OCI-LY3 (cell line): ENCODE measurements around the gene EHBP1.

Experiments
- H2AFZ ChIP-seq: fragments of 200-600, 300-600 bp; shearing (Covaris generic); 2 replicates; pipeline ENCODE4 v1.6.0; 2014; ENCODE audit warnings: antibody characterized with exemption, low read depth, low read length
- H3K27ac ChIP-seq: fragments of 200-600, 300-600 bp; sonication (generic); 2 replicates; pipeline ENCODE4 v1.5.1; 2014; ENCODE audit warnings: mild to moderate bottlenecking, low read length, moderate library complexity, mixed read lengths
- H3K27me3 ChIP-seq: fragments of 200-600, 300-600 bp; sonication (generic); 2 replicates; pipeline ENCODE4 v1.6.1; 2014; ENCODE audit warnings: low read depth, low read length, mixed read lengths
- H3K36me3 ChIP-seq: fragments of 200-600, 300-600 bp; sonication (generic); replicated peaks from 2 replicates; pipeline ENCODE3; 2014; ENCODE audit warnings: low read depth, low read length, mixed read lengths
- H3K4me1 ChIP-seq: fragments of 300-600, 200-600 bp; sonication (generic); 2 replicates; pipeline ENCODE4 v1.6.1; 2014; ENCODE audit warnings: low read length, mixed read lengths
- H3K4me2 ChIP-seq: fragments of 200-600, 300-600 bp; sonication (generic); 2 replicates; pipeline ENCODE4 v1.6.1; 2014; ENCODE audit warnings: low read length, mixed read lengths
- H3K4me3 ChIP-seq: fragments of 300-600, 200-600 bp; sonication (generic); 2 replicates; pipeline ENCODE4 v1.5.1; 2014; ENCODE audit warnings: antibody characterized with exemption, mild to moderate bottlenecking, low read length, moderate library complexity
- H3K79me2 ChIP-seq: fragments of 300-600, 200-600 bp; shearing (Covaris generic); 2 replicates; pipeline ENCODE4 v1.6.1; 2014; ENCODE audit warnings: mild to moderate bottlenecking, low read length, mixed read lengths
- H3K9ac ChIP-seq: fragments of 300-600, 200-600 bp; shearing (Covaris generic); 2 replicates; pipeline ENCODE4 v1.6.0; 2014; ENCODE audit warnings: mild to moderate bottlenecking, low read length, moderate library complexity
- H3K9me3 ChIP-seq: fragments of 200-600, 300-600 bp; shearing (Covaris generic); 2 replicates; pipeline ENCODE4 v1.6.1; 2014; ENCODE audit warnings: low read length, mixed read lengths; ENCODE audit not compliant: insufficient read depth
- H4K20me1 ChIP-seq: fragments of 200-600, 300-600 bp; sonication (generic); 2 replicates; pipeline ENCODE4 v1.6.1; 2016; ENCODE audit warnings: low read length, mixed read lengths; ENCODE audit not compliant: insufficient read depth
- EZH2phosphoT487 ChIP-seq: fragments of 200-600 bp; shearing (Covaris generic); IDR thresholded peaks from 2 replicates; pipeline ENCODE4 v1.6.1; 2018; ENCODE audit warnings: antibody characterized with exemption, mixed run types, low read depth
- TF ChIP-seq, protein P1 (sequence below): fragments of 200-600, 300-600 bp; sonication (generic); IDR thresholded peaks from 2 replicates; pipeline ENCODE4 v1.5.1; 2014; ENCODE audit warnings: antibody characterized with exemption, low read length, low read depth

EHBP1 gene

GRCh38 chr2:62792408-62792807, 86.9 kb downstream of the EHBP1 start:
- Histone ChIP-seq H3K79me2 (no peaks in the 10 kb centered on the region), H3K36me3 (no peaks in the 10 kb centered on the region)

GRCh38 chr2:62793213-62793612, 87.7 kb downstream of the EHBP1 start:
- no peak for TF ChIP-seq EZH2phosphoT487
- TF ChIP-seq, protein P1, sequence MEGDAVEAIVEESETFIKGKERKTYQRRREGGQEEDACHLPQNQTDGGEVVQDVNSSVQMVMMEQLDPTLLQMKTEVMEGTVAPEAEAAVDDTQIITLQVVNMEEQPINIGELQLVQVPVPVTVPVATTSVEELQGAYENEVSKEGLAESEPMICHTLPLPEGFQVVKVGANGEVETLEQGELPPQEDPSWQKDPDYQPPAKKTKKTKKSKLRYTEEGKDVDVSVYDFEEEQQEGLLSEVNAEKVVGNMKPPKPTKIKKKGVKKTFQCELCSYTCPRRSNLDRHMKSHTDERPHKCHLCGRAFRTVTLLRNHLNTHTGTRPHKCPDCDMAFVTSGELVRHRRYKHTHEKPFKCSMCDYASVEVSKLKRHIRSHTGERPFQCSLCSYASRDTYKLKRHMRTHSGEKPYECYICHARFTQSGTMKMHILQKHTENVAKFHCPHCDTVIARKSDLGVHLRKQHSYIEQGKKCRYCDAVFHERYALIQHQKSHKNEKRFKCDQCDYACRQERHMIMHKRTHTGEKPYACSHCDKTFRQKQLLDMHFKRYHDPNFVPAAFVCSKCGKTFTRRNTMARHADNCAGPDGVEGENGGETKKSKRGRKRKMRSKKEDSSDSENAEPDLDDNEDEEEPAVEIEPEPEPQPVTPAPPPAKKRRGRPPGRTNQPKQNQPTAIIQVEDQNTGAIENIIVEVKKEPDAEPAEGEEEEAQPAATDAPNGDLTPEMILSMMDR: no peak
- H3K9ac ChIP-seq: no peak overlapping the region
- H3K4me2 ChIP-seq: no peak overlapping the region
- H4K20me1 ChIP-seq: no peaks in the 10 kb centered on the region
- no peak overlapping the region for H2AFZ ChIP-seq
- H3K27ac ChIP-seq: no peak overlapping the region
- H3K4me3 ChIP-seq: no peak overlapping the region
- no peaks in the 10 kb centered on the region for H3K4me1 ChIP-seq
- no peaks in the 10 kb centered on the region for H3K9me3 ChIP-seq
- H3K27me3 ChIP-seq: no peaks in the 10 kb centered on the region
- H3K79me2 ChIP-seq: no peaks in the 10 kb centered on the region
- H3K36me3 ChIP-seq: no peaks in the 10 kb centered on the region

More at GRCh38 chr2:62792408-62792807, 86.9 kb downstream of the EHBP1 start:
- no peak overlapping the region for H3K4me3 ChIP-seq
- no peaks in the 10 kb centered on the region for H3K9me3 ChIP-seq
- H3K27ac ChIP-seq: no peak overlapping the region
- H3K4me1 ChIP-seq: no peaks in the 10 kb centered on the region
- H3K27me3 ChIP-seq: no peaks in the 10 kb centered on the region
- no peak overlapping the region for H3K4me2 ChIP-seq
- TF ChIP-seq, protein P1: no peak
- TF ChIP-seq EZH2phosphoT487: no peak
- H2AFZ ChIP-seq: no peak overlapping the region
- no peaks in the 10 kb centered on the region for H4K20me1 ChIP-seq
- no peak overlapping the region for H3K9ac ChIP-seq

DNA sequence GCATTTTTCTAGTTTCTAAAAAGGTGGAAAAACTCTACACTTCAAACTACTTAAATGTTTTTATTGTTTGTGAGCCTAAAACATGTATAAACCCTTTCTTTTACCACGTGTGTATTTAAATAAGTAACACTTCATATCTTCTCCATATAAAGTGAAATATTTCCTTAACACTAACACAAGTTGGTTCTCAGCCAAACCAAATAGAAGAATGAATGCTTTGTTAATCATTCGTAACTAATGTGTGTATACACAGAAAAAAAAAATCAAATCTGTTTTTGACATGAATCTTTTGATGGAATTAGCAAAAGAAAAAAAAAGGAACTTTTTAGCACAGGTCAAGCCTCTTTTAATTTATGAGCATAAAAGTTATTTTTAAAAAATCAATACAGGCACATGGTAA, 89.3 kb downstream of the EHBP1 start:
- H3K9ac ChIP-seq: no peak overlapping the region
- no peak overlapping the region for H3K4me2 ChIP-seq
- no peaks in the 10 kb centered on the region for H4K20me1 ChIP-seq
- TF ChIP-seq, protein P1: no peak
- TF ChIP-seq EZH2phosphoT487: no peak
- no peak overlapping the region for H2AFZ ChIP-seq
- no peaks in the 10 kb centered on the region for H3K36me3 ChIP-seq
- no peak overlapping the region for H3K27ac ChIP-seq
- no peaks in the 10 kb centered on the region for H3K79me2 ChIP-seq
- no peaks in the 10 kb centered on the region for H3K4me1 ChIP-seq
- no peaks in the 10 kb centered on the region for H3K9me3 ChIP-seq
- no peak overlapping the region for H3K4me3 ChIP-seq
- H3K27me3 ChIP-seq: no peaks in the 10 kb centered on the region

DNA sequence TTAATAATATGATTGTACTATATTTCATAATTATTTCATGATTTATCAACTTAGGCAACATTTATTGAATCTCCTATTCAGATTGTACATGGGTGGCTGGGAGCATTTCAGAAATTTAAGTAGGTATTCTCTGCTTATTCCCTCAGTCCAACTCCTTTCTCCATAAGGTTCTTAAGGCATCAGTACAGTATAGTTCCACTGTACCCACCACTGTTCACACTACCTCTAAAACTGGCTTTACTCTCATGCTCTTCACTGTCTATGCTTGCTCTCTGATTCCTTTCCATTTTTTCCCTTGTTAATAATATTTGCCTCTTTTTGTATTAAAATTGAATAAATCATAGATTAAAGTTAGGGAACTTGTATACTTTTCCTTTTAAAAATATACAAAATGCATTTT, 89.8 kb downstream of the EHBP1 start:
- Histone ChIP-seq H3K36me3 (no peaks in the 10 kb centered on the region), H3K27me3 (no peaks in the 10 kb centered on the region), H4K20me1 (no peaks in the 10 kb centered on the region), H3K9ac (no peak overlapping the region), H3K79me2 (no peaks in the 10 kb centered on the region), H3K9me3 (no peaks in the 10 kb centered on the region), H3K4me3 (no peak overlapping the region), H3K4me2 (no peak overlapping the region), H3K27ac (no peak overlapping the region), H3K4me1 (no peaks in the 10 kb centered on the region), H2AFZ (no peak overlapping the region)
- no peak for TF ChIP-seq EZH2phosphoT487
- TF ChIP-seq, protein P1: no peak
